ENCODE measurements around the gene MMP17. TPM values are rescaled to one million over a fixed set of nuclear protein-coding genes. Genes with fewer than 3 reads are reported as not detected.

MMP17 gene
- total and polyA plus RNA-seq, 4 donors = 0.17 to 0.37 (median 0.24) TPM; not detected in 1

DNA sequence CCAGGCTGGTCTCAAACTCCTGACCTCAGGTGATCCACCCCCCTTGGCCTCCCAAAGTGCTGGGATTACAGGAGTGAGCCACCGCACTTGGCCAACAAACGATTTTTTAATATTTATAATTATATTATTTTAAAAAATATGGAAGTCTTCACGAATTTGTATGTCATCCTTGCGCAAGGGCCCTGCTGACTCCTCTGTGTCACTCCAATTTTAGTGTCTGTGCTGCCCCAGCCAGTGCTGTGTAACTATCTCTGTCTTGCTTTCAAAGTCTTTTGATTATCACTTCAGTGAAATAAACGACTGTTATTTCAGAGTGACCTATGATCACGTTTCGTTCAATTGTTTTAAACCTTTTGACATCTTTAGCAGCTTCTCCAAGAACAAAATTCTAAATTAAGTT, 13.1 kb upstream of the MMP17 start:
- Histone ChIP-seq H3K27me3 (ENCODE audit: control insufficient read depth in 4 of 4, insufficient read depth in 4 of 4, low read length in 3 of 4) (no peaks in the 10 kb centered on the region), H3K27ac (ENCODE audit: low read depth in 1 of 2, low read length in 2 of 2) (no peak overlapping the region), H3K4me3 (ENCODE audit: low read depth in 1 of 3, low read length in 3 of 3) (no peak overlapping the region), H3K36me3 (ENCODE audit: control insufficient read depth in 4 of 4, insufficient read depth in 3 of 4, low read depth in 1 of 4, low read length in 3 of 4) (no peaks in the 10 kb centered on the region), H3K9ac (ENCODE audit: low read depth in 1 of 2, low read length in 2 of 2) (no peak overlapping the region), H3K9me3 (ENCODE audit: control insufficient read depth in 4 of 4, low read length in 3 of 4) (peaks cover 0 to 2% (median under 1%) of the 10 kb centered on the region in 4 donors), H3K4me1 (ENCODE audit: control insufficient read depth in 4 of 4, insufficient read depth in 4 of 4, low read length in 3 of 4) (no peaks in the 10 kb centered on the region)
- TF ChIP-seq JUND (IDR thresholded peaks at IDR 0.05) (no peak), FOXA1 (IDR thresholded peaks at IDR 0.05) (no peak), RAD21 (IDR thresholded peaks at IDR 0.05) (no peak)
- WGBS = 86% methylated on average over 7 of the region's 7 CpGs
- no peak for DNase-seq (ENCODE audit: low spot score)

DNA sequence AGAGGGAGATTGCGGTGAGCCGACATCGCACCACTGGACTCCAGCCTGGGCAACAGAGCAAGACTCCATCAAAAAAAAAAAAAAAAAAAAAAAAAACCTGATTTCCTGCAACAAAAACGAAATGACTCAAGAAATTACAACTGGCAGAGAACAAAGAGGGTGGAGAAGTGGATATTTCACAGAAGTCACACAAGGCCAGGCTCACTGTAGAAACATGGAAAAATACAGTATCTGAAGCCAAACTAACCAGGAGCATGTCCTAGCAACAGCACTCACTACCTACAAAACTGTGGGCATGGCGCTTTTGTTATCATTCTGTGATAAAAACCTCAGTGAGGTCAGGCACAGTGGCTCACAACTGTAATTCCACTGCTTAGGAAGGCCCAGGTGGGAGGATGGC, 11.7 kb upstream of the MMP17 start:
- 75% methylated on average over 5 of the region's 5 CpGs for WGBS
- DNase-seq (ENCODE audit: low spot score) = no peak
- H3K9ac ChIP-seq (ENCODE audit: low read depth in 1 of 2, low read length in 2 of 2) = no peak overlapping the region
- no peak overlapping the region for H3K27ac ChIP-seq (ENCODE audit: low read depth in 1 of 2, low read length in 2 of 2)
- peaks cover 0 to 2% (median under 1%) of the 10 kb centered on the region in 4 donors for H3K9me3 ChIP-seq (ENCODE audit: control insufficient read depth in 4 of 4, low read length in 3 of 4)
- no peaks in the 10 kb centered on the region for H3K27me3 ChIP-seq (ENCODE audit: control insufficient read depth in 4 of 4, insufficient read depth in 4 of 4, low read length in 3 of 4)
- H3K36me3 ChIP-seq (ENCODE audit: control insufficient read depth in 4 of 4, insufficient read depth in 3 of 4, low read depth in 1 of 4, low read length in 3 of 4) = no peaks in the 10 kb centered on the region
- no peak overlapping the region for H3K4me3 ChIP-seq (ENCODE audit: low read depth in 1 of 3, low read length in 3 of 3)
- TF ChIP-seq NR2F2 (IDR thresholded peaks at IDR 0.05) = no peak
- no peak for TF ChIP-seq HNF4A (conservative IDR thresholded peaks at IDR 0.05)
- TF ChIP-seq YY1 (IDR thresholded peaks at IDR 0.05) = no peak
- no peak for TF ChIP-seq FOXA1 (IDR thresholded peaks at IDR 0.05)
- TF ChIP-seq, protein P1, sequence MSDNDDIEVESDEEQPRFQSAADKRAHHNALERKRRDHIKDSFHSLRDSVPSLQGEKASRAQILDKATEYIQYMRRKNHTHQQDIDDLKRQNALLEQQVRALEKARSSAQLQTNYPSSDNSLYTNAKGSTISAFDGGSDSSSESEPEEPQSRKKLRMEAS (IDR thresholded peaks at IDR 0.05) = no peak
- no peak for TF ChIP-seq TAF1 (conservative IDR thresholded peaks at IDR 0.05)
- TF ChIP-seq, protein P2, sequence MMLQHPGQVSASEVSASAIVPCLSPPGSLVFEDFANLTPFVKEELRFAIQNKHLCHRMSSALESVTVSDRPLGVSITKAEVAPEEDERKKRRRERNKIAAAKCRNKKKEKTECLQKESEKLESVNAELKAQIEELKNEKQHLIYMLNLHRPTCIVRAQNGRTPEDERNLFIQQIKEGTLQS (IDR thresholded peaks at IDR 0.05) = no peak
- TF ChIP-seq SP1 (IDR thresholded peaks at IDR 0.05) = no peak
- TF ChIP-seq, protein P3, sequence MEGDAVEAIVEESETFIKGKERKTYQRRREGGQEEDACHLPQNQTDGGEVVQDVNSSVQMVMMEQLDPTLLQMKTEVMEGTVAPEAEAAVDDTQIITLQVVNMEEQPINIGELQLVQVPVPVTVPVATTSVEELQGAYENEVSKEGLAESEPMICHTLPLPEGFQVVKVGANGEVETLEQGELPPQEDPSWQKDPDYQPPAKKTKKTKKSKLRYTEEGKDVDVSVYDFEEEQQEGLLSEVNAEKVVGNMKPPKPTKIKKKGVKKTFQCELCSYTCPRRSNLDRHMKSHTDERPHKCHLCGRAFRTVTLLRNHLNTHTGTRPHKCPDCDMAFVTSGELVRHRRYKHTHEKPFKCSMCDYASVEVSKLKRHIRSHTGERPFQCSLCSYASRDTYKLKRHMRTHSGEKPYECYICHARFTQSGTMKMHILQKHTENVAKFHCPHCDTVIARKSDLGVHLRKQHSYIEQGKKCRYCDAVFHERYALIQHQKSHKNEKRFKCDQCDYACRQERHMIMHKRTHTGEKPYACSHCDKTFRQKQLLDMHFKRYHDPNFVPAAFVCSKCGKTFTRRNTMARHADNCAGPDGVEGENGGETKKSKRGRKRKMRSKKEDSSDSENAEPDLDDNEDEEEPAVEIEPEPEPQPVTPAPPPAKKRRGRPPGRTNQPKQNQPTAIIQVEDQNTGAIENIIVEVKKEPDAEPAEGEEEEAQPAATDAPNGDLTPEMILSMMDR (IDR thresholded peaks at IDR 0.05; ENCODE audit: low read depth, low read length, missing input control) = no peak
- TF ChIP-seq RXRA (IDR thresholded peaks at IDR 0.05) = no peak
- TF ChIP-seq GABPA (IDR thresholded peaks at IDR 0.05 in 1 of 2, conservative IDR thresholded peaks at IDR 0.05 in 1 of 2) = no peak
- TF ChIP-seq, protein P4, sequence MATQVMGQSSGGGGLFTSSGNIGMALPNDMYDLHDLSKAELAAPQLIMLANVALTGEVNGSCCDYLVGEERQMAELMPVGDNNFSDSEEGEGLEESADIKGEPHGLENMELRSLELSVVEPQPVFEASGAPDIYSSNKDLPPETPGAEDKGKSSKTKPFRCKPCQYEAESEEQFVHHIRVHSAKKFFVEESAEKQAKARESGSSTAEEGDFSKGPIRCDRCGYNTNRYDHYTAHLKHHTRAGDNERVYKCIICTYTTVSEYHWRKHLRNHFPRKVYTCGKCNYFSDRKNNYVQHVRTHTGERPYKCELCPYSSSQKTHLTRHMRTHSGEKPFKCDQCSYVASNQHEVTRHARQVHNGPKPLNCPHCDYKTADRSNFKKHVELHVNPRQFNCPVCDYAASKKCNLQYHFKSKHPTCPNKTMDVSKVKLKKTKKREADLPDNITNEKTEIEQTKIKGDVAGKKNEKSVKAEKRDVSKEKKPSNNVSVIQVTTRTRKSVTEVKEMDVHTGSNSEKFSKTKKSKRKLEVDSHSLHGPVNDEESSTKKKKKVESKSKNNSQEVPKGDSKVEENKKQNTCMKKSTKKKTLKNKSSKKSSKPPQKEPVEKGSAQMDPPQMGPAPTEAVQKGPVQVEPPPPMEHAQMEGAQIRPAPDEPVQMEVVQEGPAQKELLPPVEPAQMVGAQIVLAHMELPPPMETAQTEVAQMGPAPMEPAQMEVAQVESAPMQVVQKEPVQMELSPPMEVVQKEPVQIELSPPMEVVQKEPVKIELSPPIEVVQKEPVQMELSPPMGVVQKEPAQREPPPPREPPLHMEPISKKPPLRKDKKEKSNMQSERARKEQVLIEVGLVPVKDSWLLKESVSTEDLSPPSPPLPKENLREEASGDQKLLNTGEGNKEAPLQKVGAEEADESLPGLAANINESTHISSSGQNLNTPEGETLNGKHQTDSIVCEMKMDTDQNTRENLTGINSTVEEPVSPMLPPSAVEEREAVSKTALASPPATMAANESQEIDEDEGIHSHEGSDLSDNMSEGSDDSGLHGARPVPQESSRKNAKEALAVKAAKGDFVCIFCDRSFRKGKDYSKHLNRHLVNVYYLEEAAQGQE (IDR thresholded peaks at IDR 0.05) = no peak
- TF ChIP-seq, protein P5, sequence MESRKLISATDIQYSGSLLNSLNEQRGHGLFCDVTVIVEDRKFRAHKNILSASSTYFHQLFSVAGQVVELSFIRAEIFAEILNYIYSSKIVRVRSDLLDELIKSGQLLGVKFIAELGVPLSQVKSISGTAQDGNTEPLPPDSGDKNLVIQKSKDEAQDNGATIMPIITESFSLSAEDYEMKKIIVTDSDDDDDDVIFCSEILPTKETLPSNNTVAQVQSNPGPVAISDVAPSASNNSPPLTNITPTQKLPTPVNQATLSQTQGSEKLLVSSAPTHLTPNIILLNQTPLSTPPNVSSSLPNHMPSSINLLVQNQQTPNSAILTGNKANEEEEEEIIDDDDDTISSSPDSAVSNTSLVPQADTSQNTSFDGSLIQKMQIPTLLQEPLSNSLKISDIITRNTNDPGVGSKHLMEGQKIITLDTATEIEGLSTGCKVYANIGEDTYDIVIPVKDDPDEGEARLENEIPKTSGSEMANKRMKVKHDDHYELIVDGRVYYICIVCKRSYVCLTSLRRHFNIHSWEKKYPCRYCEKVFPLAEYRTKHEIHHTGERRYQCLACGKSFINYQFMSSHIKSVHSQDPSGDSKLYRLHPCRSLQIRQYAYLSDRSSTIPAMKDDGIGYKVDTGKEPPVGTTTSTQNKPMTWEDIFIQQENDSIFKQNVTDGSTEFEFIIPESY (IDR thresholded peaks at IDR 0.05) = no peak
- no peak for TF ChIP-seq FOXA2 (IDR thresholded peaks at IDR 0.05)
- no peak for TF ChIP-seq JUND (IDR thresholded peaks at IDR 0.05)
- no peak for TF ChIP-seq RAD21 (IDR thresholded peaks at IDR 0.05)
- TF ChIP-seq EGR1 (IDR thresholded peaks at IDR 0.05; ENCODE audit: low read depth in 2 of 2) = no peak
- TF ChIP-seq HNF4G (IDR thresholded peaks at IDR 0.05) = no peak
- no peaks in the 10 kb centered on the region for H3K4me1 ChIP-seq (ENCODE audit: control insufficient read depth in 4 of 4, insufficient read depth in 4 of 4, low read length in 3 of 4)
